Inferior parietal cortex (tissue), 1 donor: ENCODE results near the gene IL15.

Source experiments
- DNase-seq: peaks from one replicate; pipeline ENCODE4 v3.0.0-alpha.2; 2016; ENCODE audit errors: extremely low spot score

The IL15 gene

DNA sequence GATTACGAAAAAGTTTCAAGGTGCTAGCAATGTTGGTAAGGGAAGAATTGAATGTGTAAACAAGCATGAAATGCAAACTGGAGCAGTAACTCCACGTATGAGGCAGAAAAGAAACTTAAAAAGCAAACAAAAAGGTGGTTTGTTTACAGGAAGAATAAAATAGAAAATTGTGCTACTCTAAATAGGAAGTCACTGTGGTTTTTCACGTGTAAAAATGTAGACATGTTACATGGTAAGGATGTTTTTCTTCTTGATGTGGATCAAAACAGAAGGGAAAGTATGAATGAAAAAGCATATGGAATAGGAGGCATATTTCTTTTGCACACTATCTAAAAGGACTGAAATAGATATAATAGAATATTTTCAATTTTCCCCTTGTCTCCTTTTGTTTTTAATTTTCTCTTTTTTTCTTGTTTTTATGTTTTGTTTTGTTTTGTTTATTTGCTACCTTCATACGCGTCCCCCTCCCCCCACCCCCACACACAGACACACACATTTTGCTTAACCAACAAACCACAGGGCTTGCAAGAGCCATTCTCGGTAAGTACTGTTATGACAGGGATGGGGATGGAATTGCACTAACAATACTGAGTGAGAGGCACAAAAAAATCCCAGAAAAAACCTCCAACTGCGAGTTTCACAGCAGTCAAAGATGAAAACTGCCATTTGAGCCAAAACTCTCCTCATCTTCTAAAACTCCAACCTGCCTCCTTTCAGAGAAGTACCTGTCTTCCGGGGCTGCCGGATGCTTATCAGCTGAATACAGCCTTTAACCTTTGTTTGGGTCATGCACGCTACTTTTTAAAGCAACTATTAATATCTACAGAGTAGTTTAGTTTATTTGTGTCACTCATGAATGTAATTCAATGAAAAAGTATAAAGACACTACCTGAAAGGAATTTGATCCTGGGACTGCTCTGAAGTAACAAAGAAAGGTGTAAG, 135.8 kb downstream of the IL15 start:
- DNase-seq: no peak

DNA sequence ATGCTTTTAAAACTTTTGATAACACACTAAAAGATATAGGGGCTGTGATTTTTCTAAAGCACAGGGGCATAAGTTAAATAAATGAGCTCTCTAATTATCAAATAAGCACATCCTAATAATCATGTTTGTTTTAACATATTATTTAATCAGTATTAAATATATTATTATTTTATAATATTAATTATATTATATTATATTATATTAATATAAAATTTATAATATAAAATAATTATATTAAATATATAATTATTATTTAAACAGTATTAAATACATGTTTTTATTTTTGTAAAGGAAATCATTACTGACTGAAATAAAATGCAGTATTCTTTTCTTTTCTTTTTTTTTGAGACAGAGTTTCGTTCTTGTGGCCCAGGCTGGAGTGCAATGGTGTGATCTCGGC, 136.5 kb downstream of the IL15 start:
- no peak for DNase-seq

DNA sequence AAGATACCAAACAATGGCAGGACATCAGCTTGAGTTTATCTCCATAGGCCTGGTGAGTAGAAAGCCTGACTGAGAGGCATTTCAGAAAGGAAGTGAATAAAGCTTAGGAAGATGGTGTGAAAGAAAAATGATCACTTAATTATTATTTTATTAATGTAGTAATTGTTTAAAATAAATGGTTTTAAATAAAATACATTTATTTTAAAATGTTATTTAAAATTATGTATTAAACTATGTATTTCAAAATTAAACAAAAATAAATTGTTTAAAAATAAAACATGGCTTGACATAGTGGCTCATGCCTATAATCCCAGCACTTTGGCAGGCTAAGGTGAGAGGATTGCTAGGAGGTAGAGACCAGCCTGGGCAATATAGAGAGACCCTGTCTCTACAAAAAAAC, 145.8 kb downstream of the IL15 start:
- DNase-seq: no peak
